GM23338 (cell line): ENCODE data around the gene APOL5. TPM values are rescaled to one million over a fixed set of nuclear protein-coding genes. Genes with fewer than 3 reads are reported as not detected.

Experiments used
- ATAC-seq: fragments of 200-7000 bp; cut with Tn5 transposase; 3 replicates; pipeline ENCODE4 v1.9.1; 2020
- DNase-seq: peaks from one replicate; pipeline ENCODE4 v3.0.0-alpha.2; 2015; ENCODE audit warnings: low spot score
- H2AFZ ChIP-seq: fragments of 200-600 bp; sonication (generic); 2 replicates; pipeline ENCODE4 v1.8.0; 2016; ENCODE audit warnings: antibody characterized with exemption, mild to moderate bottlenecking, moderate library complexity
- H3F3A ChIP-seq: fragments of 200-600 bp; sonication (generic); replicated peaks from 2 replicates; pipeline ENCODE4 v1.8.0; 2017; ENCODE audit warnings: antibody characterized with exemption, mixed run types, low read depth
- H3K27ac ChIP-seq: fragments of 200-600 bp; sonication (generic); 2 replicates; pipeline ENCODE4 v1.6.1; 2016; ENCODE audit warnings: low read depth
- H3K27me3 ChIP-seq: fragments of 200-600 bp; sonication (generic); 2 replicates; pipeline ENCODE4 v1.8.0; 2016; ENCODE audit warnings: mild to moderate bottlenecking, mixed run types, moderate library complexity; ENCODE audit not compliant: insufficient read depth
- H3K36me3 ChIP-seq: fragments of 200-600 bp; sonication (generic); 2 replicates; pipeline ENCODE4 v1.8.0; 2016; ENCODE audit warnings: mild to moderate bottlenecking; ENCODE audit not compliant: insufficient read depth
- H3K4me1 ChIP-seq: fragments of 200-600 bp; sonication (generic); 2 replicates; pipeline ENCODE4 v1.8.0; 2016; ENCODE audit warnings: mild to moderate bottlenecking, moderate library complexity; ENCODE audit not compliant: insufficient read depth
- H3K4me2 ChIP-seq: fragments of 200-600 bp; sonication (generic); 2 replicates; pipeline ENCODE4 v1.7.1; 2017; ENCODE audit warnings: mixed run types
- H3K4me3 ChIP-seq: fragments of 200-600 bp; sonication (generic); 2 replicates; pipeline ENCODE4 v1.6.1; 2016; ENCODE audit warnings: mixed run types
- H3K79me2 ChIP-seq: fragments of 200-600 bp; sonication (generic); replicated peaks from 2 replicates; pipeline ENCODE4 v1.8.0; 2017; ENCODE audit warnings: mild to moderate bottlenecking; ENCODE audit not compliant: insufficient read depth
- H3K9me2 ChIP-seq: fragments of 200-600 bp; sonication (generic); 2 replicates; pipeline ENCODE4 v1.8.0; 2017; ENCODE audit not compliant: insufficient read depth
- H4K20me1 ChIP-seq: fragments of 200-600 bp; sonication (generic); replicated peaks from 2 replicates; pipeline ENCODE4 v1.8.0; 2017; ENCODE audit warnings: mild to moderate bottlenecking; ENCODE audit not compliant: insufficient read depth
- H3K27ac Mint-ChIP-seq: 2 replicates; pipeline ENCODE4 v1.8.0; 2020; ENCODE audit warnings: inconsistent platforms, mild to moderate bottlenecking, moderate library complexity, mixed read lengths
- H3K27me3 Mint-ChIP-seq: 3 replicates; pipeline ENCODE4 v1.8.0; 2022; ENCODE audit warnings: low read depth, mild to moderate bottlenecking, moderate library complexity, mixed read lengths, inconsistent platforms; ENCODE audit not compliant: insufficient read depth, poor library complexity
- H3K36me3 Mint-ChIP-seq: 3 replicates; pipeline ENCODE4 v1.8.0; 2021; ENCODE audit warnings: low read depth, mild to moderate bottlenecking, inconsistent platforms, moderate library complexity, mixed read lengths
- H3K4me1 Mint-ChIP-seq: 3 replicates; pipeline ENCODE4 v1.8.0; 2020; ENCODE audit warnings: mild to moderate bottlenecking, inconsistent platforms, mixed read lengths
- H3K4me3 Mint-ChIP-seq: 3 replicates; pipeline ENCODE4 v1.8.0; 2021; ENCODE audit warnings: moderate library complexity, mild to moderate bottlenecking, inconsistent platforms, mixed read lengths
- H3K9me3 Mint-ChIP-seq: 3 replicates; pipeline ENCODE4 v1.8.0; 2020; ENCODE audit warnings: moderate library complexity, mild to moderate bottlenecking, inconsistent platforms, mixed read lengths
- CREB1 ChIP-seq: fragments of 250-450 bp; sonication (Bioruptor Pico); IDR thresholded peaks from 2 replicates; pipeline ENCODE4 v1.5.0; 2020; ENCODE audit warnings: low read depth, mild to moderate bottlenecking, moderate library complexity
- EZH2 ChIP-seq: fragments of 200-600 bp; sonication (generic); IDR thresholded peaks from one replicate; pipeline ENCODE4 v1.8.0; 2017; ENCODE audit warnings: antibody characterized with exemption, mild to moderate bottlenecking, low read depth; ENCODE audit not compliant: unreplicated experiment
- JUNB ChIP-seq: IDR thresholded peaks from one replicate; pipeline ENCODE4 v1.6.1; 2016; ENCODE audit warnings: antibody characterized with exemption; ENCODE audit not compliant: unreplicated experiment
- NANOG ChIP-seq: IDR thresholded peaks from 2 replicates; pipeline ENCODE4 v1.6.1; 2016; ENCODE audit warnings: antibody characterized with exemption, borderline replicate concordance
- POLR2AphosphoS5 ChIP-seq: IDR thresholded peaks from 2 replicates; pipeline ENCODE4 v1.6.1; 2016; ENCODE audit warnings: antibody characterized with exemption, low read depth
- STAT1 ChIP-seq: IDR thresholded peaks from one replicate; pipeline ENCODE4 v1.6.1; 2016; ENCODE audit warnings: antibody characterized with exemption; ENCODE audit not compliant: unreplicated experiment
- ZNF114 ChIP-seq: fragments of 250-450 bp; sonication (Bioruptor Pico); IDR thresholded peaks from 2 replicates; pipeline ENCODE4 v1.5.0; 2020; ENCODE audit warnings: mild to moderate bottlenecking, moderate library complexity
- ZNF331 ChIP-seq: fragments of 250-450 bp; sonication (Bioruptor Pico); IDR thresholded peaks from 2 replicates; pipeline ENCODE4 v1.5.0; 2020; ENCODE audit warnings: low read depth, mild to moderate bottlenecking, moderate library complexity
- polyA plus RNA-seq: library from polyadenylated mRNA; unstranded; fragments of >200 nt; fragmentation: Nextera tagmentation; extraction: Ambion mirVana; gene quantifications from 2 replicates; pipeline ENCODE4 v1.2.1, GENCODE V29; 2016
- total RNA-seq: library from RNA; depleted of rRNA; stranded (reverse); fragments of >200 nt; shearing (Covaris generic); gene quantifications from 2 replicates; pipeline ENCODE4 v1.2.3, GENCODE V29; 2014
- TF ChIP-seq, protein P1 (sequence below), 2 experiments: fragments of 200-600 bp in 1 of 2; sonication (generic) in 1 of 2; conservative IDR thresholded peaks; 2 replicates each; pipeline versions ENCODE4 v1.5.1 to v1.6.1; 2016 to 2017; ENCODE audit warnings: antibody characterized with exemption in 2 of 2, low read depth in 2 of 2, mild to moderate bottlenecking in 2 of 2, moderate library complexity in 1 of 2
- TF ChIP-seq, protein P2 (sequence below): IDR thresholded peaks from 2 replicates; pipeline ENCODE4 v1.6.1; 2016; ENCODE audit warnings: antibody characterized with exemption
- TF ChIP-seq, protein P3 (sequence below): fragments of 250-450 bp; sonication (Bioruptor Pico); IDR thresholded peaks from 2 replicates; pipeline ENCODE4 v1.5.0; 2020; ENCODE audit warnings: mild to moderate bottlenecking, moderate library complexity

Gene APOL5
- total and polyA plus RNA-seq, 2 experiments from 2014 or later, result not detected

DNA sequence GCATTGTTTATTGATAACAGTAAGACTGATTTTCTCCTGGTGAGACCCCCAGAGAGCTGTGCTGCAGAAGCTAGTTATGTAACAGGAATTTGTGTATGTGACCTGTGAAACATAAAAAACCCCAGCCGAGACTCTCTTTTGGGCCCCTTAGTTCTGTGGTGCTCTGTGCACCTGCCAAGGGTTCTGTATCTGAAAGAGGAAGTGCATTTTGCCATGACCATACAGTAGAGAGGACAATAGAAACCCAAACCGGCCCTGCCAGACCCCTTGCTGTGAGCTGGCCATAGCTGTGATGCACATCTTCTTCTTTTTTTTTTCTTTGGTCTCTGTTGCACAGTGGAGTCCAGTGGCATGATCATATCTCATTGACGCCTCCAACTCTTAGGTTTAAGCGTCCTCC lies 31.4 kb upstream of the APOL5 start:
- TF ChIP-seq ZNF331 (CRISPR knock-in tag) (no peak), EZH2 (no peak)
- TF ChIP-seq, protein P1, sequence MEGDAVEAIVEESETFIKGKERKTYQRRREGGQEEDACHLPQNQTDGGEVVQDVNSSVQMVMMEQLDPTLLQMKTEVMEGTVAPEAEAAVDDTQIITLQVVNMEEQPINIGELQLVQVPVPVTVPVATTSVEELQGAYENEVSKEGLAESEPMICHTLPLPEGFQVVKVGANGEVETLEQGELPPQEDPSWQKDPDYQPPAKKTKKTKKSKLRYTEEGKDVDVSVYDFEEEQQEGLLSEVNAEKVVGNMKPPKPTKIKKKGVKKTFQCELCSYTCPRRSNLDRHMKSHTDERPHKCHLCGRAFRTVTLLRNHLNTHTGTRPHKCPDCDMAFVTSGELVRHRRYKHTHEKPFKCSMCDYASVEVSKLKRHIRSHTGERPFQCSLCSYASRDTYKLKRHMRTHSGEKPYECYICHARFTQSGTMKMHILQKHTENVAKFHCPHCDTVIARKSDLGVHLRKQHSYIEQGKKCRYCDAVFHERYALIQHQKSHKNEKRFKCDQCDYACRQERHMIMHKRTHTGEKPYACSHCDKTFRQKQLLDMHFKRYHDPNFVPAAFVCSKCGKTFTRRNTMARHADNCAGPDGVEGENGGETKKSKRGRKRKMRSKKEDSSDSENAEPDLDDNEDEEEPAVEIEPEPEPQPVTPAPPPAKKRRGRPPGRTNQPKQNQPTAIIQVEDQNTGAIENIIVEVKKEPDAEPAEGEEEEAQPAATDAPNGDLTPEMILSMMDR (conservative IDR thresholded peaks at IDR 0.05; ENCODE audit: low read depth in 2 of 2), result no peak
- no peak for ATAC-seq
- H3K36me3 Mint-ChIP-seq, result peaks cover 10% of the 10 kb centered on the region
- DNase-seq, result no peak
- H3K4me2 ChIP-seq, result no peak overlapping the region
- no peak overlapping the region for H3K4me3 ChIP-seq
- H3K27ac ChIP-seq, result no peak overlapping the region
- H3K4me3 Mint-ChIP-seq, result no peak overlapping the region
- no peaks in the 10 kb centered on the region for H3K9me2 ChIP-seq
- 0 out of 2 replicates have a peak overlapping the region, but pooled peaks have one; percentile 23 for H2AFZ ChIP-seq
- peaks cover 2% of the 10 kb centered on the region; the same call in 1 of the 2 replicates for H3K36me3 ChIP-seq
- H3F3A ChIP-seq, result no peaks in the 10 kb centered on the region
- no peaks in the 10 kb centered on the region for H3K4me1 Mint-ChIP-seq
- peaks cover 12% of the 10 kb centered on the region for H3K9me3 Mint-ChIP-seq
- no peak overlapping the region for H3K27ac Mint-ChIP-seq
- no peaks in the 10 kb centered on the region for H3K27me3 ChIP-seq
- no peaks in the 10 kb centered on the region for H4K20me1 ChIP-seq
- peaks cover 3% of the 10 kb centered on the region for H3K27me3 Mint-ChIP-seq
- H3K4me1 ChIP-seq, result no peaks in the 10 kb centered on the region
- no peaks in the 10 kb centered on the region for H3K79me2 ChIP-seq

DNA sequence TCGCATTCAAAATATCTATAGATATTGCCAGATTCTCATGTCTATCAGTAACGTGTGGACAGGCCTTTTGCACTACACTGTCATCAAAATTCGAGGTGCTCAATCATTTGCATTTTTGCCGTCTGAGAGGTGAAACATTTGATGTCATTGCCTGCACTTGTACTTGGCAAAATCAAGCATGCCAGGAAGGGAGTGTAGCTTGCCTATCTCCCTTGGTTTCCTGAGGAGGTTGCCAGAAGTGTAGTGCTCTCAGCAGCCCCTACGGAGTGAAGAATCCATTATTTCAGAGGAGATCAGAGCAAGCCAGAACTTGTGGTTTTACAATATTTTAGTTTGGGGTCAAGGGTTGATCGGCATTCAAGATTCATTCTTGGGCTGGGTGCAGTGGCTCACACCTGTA lies 30.2 kb upstream of the APOL5 start:
- DNase-seq (no peak), ATAC-seq (no peak)
- Histone ChIP-seq H3K79me2 (no peaks in the 10 kb centered on the region), H3K4me1 (no peaks in the 10 kb centered on the region), H3K27me3 (no peaks in the 10 kb centered on the region), H4K20me1 (no peaks in the 10 kb centered on the region), H3K4me2 (no peak overlapping the region), H3K9me2 (no peaks in the 10 kb centered on the region), H3F3A (no peaks in the 10 kb centered on the region), H3K27ac (no peak overlapping the region), H3K36me3 (no peaks in the 10 kb centered on the region), H3K4me3 (no peak overlapping the region), H2AFZ (no peak overlapping the region)
- Mint-ChIP-seq H3K4me3 (no peak overlapping the region), H3K4me1 (no peaks in the 10 kb centered on the region), H3K27me3 (peaks cover 3% of the 10 kb centered on the region), H3K27ac (no peak overlapping the region), H3K36me3 (peaks cover 3% of the 10 kb centered on the region; the same call in 1 of the 3 replicates), H3K9me3 (peaks cover 2% of the 10 kb centered on the region; the same call in 1 of the 3 replicates)
- no peak for TF ChIP-seq STAT1
- no peak for TF ChIP-seq POLR2AphosphoS5
- no peak for TF ChIP-seq ZNF331 (CRISPR knock-in tag)
- TF ChIP-seq ZNF114, result no peak
- no peak for TF ChIP-seq CREB1
- TF ChIP-seq NANOG, result no peak
- TF ChIP-seq, protein P2, sequence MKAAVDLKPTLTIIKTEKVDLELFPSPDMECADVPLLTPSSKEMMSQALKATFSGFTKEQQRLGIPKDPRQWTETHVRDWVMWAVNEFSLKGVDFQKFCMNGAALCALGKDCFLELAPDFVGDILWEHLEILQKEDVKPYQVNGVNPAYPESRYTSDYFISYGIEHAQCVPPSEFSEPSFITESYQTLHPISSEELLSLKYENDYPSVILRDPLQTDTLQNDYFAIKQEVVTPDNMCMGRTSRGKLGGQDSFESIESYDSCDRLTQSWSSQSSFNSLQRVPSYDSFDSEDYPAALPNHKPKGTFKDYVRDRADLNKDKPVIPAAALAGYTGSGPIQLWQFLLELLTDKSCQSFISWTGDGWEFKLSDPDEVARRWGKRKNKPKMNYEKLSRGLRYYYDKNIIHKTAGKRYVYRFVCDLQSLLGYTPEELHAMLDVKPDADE, result no peak
- TF ChIP-seq, protein P1 (conservative IDR thresholded peaks at IDR 0.05; ENCODE audit: low read depth in 2 of 2), result no peak
- TF ChIP-seq, protein P3, sequence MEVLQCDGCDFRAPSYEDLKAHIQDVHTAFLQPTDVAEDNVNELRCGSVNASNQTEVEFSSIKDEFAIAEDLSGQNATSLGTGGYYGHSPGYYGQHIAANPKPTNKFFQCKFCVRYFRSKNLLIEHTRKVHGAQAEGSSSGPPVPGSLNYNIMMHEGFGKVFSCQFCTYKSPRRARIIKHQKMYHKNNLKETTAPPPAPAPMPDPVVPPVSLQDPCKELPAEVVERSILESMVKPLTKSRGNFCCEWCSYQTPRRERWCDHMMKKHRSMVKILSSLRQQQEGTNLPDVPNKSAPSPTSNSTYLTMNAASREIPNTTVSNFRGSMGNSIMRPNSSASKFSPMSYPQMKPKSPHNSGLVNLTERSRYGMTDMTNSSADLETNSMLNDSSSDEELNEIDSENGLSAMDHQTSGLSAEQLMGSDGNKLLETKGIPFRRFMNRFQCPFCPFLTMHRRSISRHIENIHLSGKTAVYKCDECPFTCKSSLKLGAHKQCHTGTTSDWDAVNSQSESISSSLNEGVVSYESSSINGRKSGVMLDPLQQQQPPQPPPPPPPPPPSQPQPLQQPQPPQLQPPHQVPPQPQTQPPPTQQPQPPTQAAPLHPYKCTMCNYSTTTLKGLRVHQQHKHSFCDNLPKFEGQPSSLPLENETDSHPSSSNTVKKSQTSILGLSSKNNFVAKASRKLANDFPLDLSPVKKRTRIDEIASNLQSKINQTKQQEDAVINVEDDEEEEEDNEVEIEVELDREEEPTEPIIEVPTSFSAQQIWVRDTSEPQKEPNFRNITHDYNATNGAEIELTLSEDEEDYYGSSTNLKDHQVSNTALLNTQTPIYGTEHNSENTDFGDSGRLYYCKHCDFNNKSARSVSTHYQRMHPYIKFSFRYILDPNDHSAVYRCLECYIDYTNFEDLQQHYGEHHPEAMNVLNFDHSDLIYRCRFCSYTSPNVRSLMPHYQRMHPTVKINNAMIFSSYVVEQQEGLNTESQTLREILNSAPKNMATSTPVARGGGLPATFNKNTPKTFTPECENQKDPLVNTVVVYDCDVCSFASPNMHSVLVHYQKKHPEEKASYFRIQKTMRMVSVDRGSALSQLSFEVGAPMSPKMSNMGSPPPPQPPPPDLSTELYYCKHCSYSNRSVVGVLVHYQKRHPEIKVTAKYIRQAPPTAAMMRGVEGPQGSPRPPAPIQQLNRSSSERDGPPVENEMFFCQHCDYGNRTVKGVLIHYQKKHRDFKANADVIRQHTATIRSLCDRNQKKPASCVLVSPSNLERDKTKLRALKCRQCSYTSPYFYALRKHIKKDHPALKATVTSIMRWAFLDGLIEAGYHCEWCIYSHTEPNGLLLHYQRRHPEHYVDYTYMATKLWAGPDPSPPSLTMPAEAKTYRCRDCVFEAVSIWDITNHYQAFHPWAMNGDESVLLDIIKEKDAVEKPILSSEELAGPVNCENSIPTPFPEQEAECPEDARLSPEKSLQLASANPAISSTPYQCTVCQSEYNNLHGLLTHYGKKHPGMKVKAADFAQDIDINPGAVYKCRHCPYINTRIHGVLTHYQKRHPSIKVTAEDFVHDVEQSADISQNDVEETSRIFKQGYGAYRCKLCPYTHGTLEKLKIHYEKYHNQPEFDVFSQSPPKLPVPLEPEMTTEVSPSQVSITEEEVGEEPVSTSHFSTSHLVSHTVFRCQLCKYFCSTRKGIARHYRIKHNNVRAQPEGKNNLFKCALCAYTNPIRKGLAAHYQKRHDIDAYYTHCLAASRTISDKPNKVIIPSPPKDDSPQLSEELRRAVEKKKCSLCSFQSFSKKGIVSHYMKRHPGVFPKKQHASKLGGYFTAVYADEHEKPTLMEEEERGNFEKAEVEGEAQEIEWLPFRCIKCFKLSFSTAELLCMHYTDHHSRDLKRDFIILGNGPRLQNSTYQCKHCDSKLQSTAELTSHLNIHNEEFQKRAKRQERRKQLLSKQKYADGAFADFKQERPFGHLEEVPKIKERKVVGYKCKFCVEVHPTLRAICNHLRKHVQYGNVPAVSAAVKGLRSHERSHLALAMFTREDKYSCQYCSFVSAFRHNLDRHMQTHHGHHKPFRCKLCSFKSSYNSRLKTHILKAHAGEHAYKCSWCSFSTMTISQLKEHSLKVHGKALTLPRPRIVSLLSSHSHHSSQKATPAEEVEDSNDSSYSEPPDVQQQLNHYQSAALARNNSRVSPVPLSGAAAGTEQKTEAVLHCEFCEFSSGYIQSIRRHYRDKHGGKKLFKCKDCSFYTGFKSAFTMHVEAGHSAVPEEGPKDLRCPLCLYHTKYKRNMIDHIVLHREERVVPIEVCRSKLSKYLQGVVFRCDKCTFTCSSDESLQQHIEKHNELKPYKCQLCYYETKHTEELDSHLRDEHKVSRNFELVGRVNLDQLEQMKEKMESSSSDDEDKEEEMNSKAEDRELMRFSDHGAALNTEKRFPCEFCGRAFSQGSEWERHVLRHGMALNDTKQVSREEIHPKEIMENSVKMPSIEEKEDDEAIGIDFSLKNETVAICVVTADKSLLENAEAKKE, result no peak
- no peak for TF ChIP-seq JUNB
- TF ChIP-seq EZH2, result no peak
